ENCODE results near the gene CCAR1. TPM values are rescaled to one million over a fixed set of nuclear protein-coding genes. Genes with fewer than 3 reads are reported as not detected.
"Not testable (repeated sequence)": the region's sequence is repeated elsewhere in the genome, so short reads cannot be mapped to it uniquely, and the experiment has no call there.

The CCAR1 gene
- total RNA-seq, 1 donor from 2014 or later: 63.2 TPM

DNA sequence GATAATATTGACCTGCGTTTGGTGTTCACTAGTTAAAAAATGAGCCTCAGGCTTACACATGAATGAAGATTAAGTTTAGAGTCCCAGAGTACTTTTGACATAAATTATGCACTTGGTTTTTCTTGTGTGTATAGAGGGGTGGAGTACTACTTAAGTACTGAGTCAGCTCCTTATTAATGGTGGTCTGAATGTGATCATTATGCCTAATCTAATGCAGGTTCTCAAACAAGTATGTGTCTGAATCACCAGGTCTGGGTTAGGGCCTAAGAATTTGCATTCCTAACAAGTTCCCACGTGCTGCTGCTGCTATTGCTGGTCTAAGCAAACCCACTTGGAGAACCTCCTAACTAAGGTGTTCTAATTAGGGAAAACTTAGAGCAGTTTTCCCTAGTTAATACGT, 75.6 kb downstream of the CCAR1 start:
- TF ChIP-seq, protein P1, sequence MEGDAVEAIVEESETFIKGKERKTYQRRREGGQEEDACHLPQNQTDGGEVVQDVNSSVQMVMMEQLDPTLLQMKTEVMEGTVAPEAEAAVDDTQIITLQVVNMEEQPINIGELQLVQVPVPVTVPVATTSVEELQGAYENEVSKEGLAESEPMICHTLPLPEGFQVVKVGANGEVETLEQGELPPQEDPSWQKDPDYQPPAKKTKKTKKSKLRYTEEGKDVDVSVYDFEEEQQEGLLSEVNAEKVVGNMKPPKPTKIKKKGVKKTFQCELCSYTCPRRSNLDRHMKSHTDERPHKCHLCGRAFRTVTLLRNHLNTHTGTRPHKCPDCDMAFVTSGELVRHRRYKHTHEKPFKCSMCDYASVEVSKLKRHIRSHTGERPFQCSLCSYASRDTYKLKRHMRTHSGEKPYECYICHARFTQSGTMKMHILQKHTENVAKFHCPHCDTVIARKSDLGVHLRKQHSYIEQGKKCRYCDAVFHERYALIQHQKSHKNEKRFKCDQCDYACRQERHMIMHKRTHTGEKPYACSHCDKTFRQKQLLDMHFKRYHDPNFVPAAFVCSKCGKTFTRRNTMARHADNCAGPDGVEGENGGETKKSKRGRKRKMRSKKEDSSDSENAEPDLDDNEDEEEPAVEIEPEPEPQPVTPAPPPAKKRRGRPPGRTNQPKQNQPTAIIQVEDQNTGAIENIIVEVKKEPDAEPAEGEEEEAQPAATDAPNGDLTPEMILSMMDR (conservative IDR thresholded peaks at IDR 0.05; ENCODE audit: low read depth, low read length): no peak
- DNase-seq (ENCODE audit: low read depth): peak; percentile 26
- no peak overlapping the region for H3K4me3 ChIP-seq (ENCODE audit: low read depth, low read length)

DNA sequence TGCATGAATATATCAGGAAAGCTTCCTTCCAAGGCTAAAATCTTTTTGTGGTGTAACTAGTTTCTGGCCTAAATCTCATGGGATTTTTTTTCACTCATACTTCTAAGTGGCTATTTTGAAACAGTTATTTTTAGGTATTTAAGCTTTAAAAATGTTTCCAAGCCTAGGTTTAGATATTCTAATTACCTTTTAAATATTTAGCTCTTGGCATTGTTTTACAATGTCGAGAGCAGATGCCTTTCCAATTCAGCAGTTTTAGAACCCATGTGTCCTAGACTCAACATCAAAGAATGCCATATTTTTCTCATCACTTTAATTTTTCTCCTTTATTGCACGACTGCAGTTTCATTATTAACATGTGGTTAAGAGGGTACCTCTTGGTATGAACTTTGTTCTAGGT, 79.2 kb downstream of the CCAR1 start:
- TF ChIP-seq, protein P1 (conservative IDR thresholded peaks at IDR 0.05; ENCODE audit: low read depth, low read length): no peak
- H3K4me3 ChIP-seq (ENCODE audit: low read depth, low read length): no peak overlapping the region
- no peak for DNase-seq (ENCODE audit: low read depth)

DNA sequence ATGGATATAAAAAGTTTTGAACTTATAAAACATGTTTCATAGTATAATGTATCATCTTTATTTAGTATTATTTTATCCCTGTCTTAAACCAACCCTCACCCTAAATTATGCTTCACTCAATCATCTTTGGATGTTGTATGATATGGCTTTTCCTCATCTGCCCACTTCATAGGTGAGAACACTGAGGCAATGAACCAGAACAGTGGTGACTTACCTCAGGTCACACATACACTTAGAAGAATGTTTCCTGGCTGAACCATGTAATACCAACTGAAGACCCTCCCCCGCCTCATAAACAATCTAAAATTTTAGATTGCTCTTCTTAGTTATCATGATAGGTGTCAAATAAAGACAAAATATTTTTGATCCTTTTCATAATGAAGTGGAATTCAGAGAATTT, 83.7 kb downstream of the CCAR1 start:
- H3K4me3 ChIP-seq (ENCODE audit: low read depth, low read length): no peak overlapping the region
- no peak for DNase-seq (ENCODE audit: low read depth)
- TF ChIP-seq, protein P1 (conservative IDR thresholded peaks at IDR 0.05; ENCODE audit: low read depth, low read length): no peak

DNA sequence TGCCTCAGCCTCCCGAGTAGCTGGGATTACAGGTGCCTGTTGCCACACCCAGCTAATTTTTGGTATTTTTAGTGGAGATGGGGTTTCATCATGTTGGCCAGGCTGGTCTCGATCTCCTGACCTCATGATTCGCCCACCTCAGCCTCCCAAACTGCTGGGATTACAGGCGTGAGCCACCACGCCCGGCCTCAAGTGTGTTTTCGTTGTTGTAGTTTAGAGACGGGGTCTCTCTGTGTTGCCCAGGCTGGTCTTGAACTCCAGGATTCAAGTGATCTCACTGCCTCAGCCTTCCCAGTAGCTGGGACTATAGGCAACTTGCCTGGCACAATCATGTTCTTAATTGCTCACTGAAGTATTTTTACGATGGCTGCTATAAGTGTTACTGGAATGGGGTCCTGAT, 89.8 kb downstream of the CCAR1 start:
- not testable (repeated sequence) for DNase-seq (ENCODE audit: low read depth); H3K4me3 ChIP-seq (ENCODE audit: low read depth, low read length)

DNA sequence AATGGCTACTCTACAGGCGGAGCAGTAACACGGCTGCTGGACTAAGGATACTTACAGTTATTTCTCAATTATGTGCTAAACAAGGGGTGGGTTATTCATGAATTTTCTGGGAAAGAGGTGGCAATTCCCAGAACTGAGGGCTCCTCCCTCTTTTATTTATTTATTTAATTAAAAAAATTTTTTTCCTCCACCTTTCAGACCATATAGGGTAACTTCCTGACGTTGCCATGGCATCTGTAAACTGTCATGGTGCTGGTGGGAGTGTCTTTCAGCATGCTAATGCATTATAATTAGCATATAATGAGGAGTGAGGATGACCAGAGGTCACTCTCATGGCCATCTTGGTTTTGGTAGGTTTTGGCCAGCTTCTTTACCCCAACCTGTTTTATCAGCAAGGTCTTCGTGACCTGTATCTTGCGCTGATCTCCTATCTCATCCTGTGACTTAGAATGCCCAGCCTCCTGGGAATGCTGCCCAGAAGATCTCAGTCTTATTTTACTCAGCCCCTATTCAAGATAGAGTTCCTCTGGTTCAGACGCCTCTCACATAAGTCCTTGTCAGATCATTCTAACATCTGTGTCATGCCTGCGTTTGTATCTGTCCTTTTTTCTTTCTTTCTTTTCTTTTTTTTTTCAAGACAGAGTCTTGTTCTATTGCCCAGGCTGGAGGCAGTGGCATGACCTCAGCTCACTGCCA, 90.4 kb downstream of the CCAR1 start:
- TF ChIP-seq, protein P1 (conservative IDR thresholded peaks at IDR 0.05; ENCODE audit: low read depth, low read length): no peak
- no peak for DNase-seq (ENCODE audit: low read depth)
- no peak overlapping the region for H3K4me3 ChIP-seq (ENCODE audit: low read depth, low read length)

DNA sequence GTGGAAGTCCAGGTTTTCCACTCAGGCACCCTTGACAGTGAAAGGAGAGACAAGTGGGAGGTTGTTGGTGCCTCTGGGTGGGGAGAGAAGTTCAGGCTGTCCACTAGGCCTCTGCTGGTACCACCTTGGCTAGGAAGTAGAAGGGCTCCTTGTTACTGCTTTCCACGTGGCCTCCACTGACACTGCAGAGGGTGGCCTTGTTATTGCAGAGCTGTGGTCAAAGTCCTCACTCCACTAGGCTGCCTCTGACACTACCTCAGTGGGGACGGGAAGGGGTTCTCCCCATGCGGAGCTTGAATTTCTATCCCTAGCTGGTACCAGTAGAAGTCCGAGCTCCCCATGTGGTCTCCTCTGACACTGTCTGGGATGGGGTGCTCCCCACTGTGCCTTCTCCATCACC, 91.4 kb downstream of the CCAR1 start:
- TF ChIP-seq, protein P1 (conservative IDR thresholded peaks at IDR 0.05; ENCODE audit: low read depth, low read length): no peak
- DNase-seq (ENCODE audit: low read depth): no peak
- no peak overlapping the region for H3K4me3 ChIP-seq (ENCODE audit: low read depth, low read length)

DNA sequence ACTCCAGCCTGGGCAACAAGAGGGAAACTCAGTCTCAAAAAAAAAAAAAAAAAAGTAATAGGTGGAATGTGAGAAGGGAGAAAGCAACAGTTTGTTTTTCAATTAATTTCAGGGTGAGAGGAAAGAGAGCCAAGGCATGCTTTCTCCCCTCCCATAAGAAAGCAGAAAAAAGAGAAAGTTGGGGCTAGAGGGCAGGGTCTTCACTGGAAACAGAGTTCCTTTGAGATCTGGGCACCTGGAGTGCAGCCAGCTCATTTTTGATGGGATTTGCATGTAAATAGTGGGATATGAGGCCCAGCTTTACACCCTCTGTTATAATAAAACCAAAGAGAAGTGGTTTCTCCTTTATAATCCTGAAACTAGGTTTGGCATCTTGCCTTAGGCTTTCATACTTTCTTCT, 92.5 kb downstream of the CCAR1 start:
- no peak overlapping the region for H3K4me3 ChIP-seq (ENCODE audit: low read depth, low read length)
- no peak for DNase-seq (ENCODE audit: low read depth)
- TF ChIP-seq, protein P1 (conservative IDR thresholded peaks at IDR 0.05; ENCODE audit: low read depth, low read length): no peak

All from epithelial cell of proximal tubule (primary cell).